GM23338 (cell line): ENCODE data around the gene FBLN2.

Experiments
- CREB1 ChIP-seq: fragments of 250-450 bp; sonication (Bioruptor Pico); IDR thresholded peaks from 2 replicates; pipeline ENCODE4 v1.5.0; 2020; ENCODE audit warnings: low read depth, mild to moderate bottlenecking, moderate library complexity
- CTCF ChIP-seq, 2 experiments: fragments of 200-600 bp in 1 of 2; sonication (generic) in 1 of 2; conservative IDR thresholded peaks; 2 replicates each; pipeline versions ENCODE4 v1.5.1 to v1.6.1; 2016 to 2017; ENCODE audit warnings: antibody characterized with exemption in 2 of 2, low read depth in 2 of 2, mild to moderate bottlenecking in 2 of 2, moderate library complexity in 1 of 2
- ETS1 ChIP-seq: IDR thresholded peaks from 2 replicates; pipeline ENCODE4 v1.6.1; 2016; ENCODE audit warnings: antibody characterized with exemption
- EZH2 ChIP-seq: fragments of 200-600 bp; sonication (generic); IDR thresholded peaks from one replicate; pipeline ENCODE4 v1.8.0; 2017; ENCODE audit warnings: antibody characterized with exemption, mild to moderate bottlenecking, low read depth; ENCODE audit not compliant: unreplicated experiment
- EZH2phosphoT487 ChIP-seq: fragments of 200-600 bp; sonication (generic); IDR thresholded peaks from one replicate; pipeline ENCODE4 v1.8.1; 2018; ENCODE audit warnings: antibody characterized with exemption; ENCODE audit not compliant: unreplicated experiment
- JUNB ChIP-seq: IDR thresholded peaks from one replicate; pipeline ENCODE4 v1.6.1; 2016; ENCODE audit warnings: antibody characterized with exemption; ENCODE audit not compliant: unreplicated experiment
- NANOG ChIP-seq: IDR thresholded peaks from 2 replicates; pipeline ENCODE4 v1.6.1; 2016; ENCODE audit warnings: antibody characterized with exemption, borderline replicate concordance
- POLR2AphosphoS5 ChIP-seq: IDR thresholded peaks from 2 replicates; pipeline ENCODE4 v1.6.1; 2016; ENCODE audit warnings: antibody characterized with exemption, low read depth
- REST ChIP-seq: IDR thresholded peaks from one replicate; pipeline ENCODE4 v1.6.1; 2018; ENCODE audit warnings: antibody characterized with exemption; ENCODE audit not compliant: unreplicated experiment
- STAT1 ChIP-seq: IDR thresholded peaks from one replicate; pipeline ENCODE4 v1.6.1; 2016; ENCODE audit warnings: antibody characterized with exemption; ENCODE audit not compliant: unreplicated experiment
- ZNF114 ChIP-seq: fragments of 250-450 bp; sonication (Bioruptor Pico); IDR thresholded peaks from 2 replicates; pipeline ENCODE4 v1.5.0; 2020; ENCODE audit warnings: mild to moderate bottlenecking, moderate library complexity
- ZNF331 ChIP-seq: fragments of 250-450 bp; sonication (Bioruptor Pico); IDR thresholded peaks from 2 replicates; pipeline ENCODE4 v1.5.0; 2020; ENCODE audit warnings: low read depth, mild to moderate bottlenecking, moderate library complexity

GRCh38 chr3:13509059-13509815, 39.7 kb upstream of the FBLN2 start:
- TF ChIP-seq CTCF (conservative IDR thresholded peaks at IDR 0.05; ENCODE audit: low read depth in 2 of 2) (no peak), EZH2phosphoT487 (no peak), POLR2AphosphoS5 (no peak), REST (no peak), ETS1 (no peak), EZH2 (no peak), CREB1 (CRISPR knock-in tag) (no peak), JUNB (no peak), ZNF331 (CRISPR knock-in tag) (no peak), STAT1 (no peak), ZNF114 (CRISPR knock-in tag) (no peak), NANOG (no peak)
